HUES48 (cell line): Measurements from ENCODE around the gene SERPINH1.

Source experiments
- H3K27ac ChIP-seq: one replicate; pipeline ENCODE4 v1.7.0; 2013; ENCODE audit warnings: low read depth, low read length, inconsistent platforms
- H3K27me3 ChIP-seq: 2 replicates; pipeline ENCODE4 v1.6.1; 2013; ENCODE audit warnings: mild to moderate bottlenecking, low read length; ENCODE audit not compliant: control insufficient read depth, insufficient read depth
- H3K36me3 ChIP-seq: 2 replicates; pipeline ENCODE4 v1.6.1; 2013; ENCODE audit warnings: low read length; ENCODE audit not compliant: control insufficient read depth, insufficient read depth
- H3K4me1 ChIP-seq: 2 replicates; pipeline ENCODE4 v1.6.1; 2013; ENCODE audit warnings: mild to moderate bottlenecking, low read length; ENCODE audit not compliant: control insufficient read depth, insufficient read depth
- H3K4me3 ChIP-seq: 2 replicates; pipeline ENCODE4 v1.5.1; 2013; ENCODE audit warnings: mild to moderate bottlenecking, low read depth, low read length
- H3K9ac ChIP-seq: 2 replicates; pipeline ENCODE4 v1.6.1; 2013; ENCODE audit warnings: mild to moderate bottlenecking, low read depth, low read length, moderate library complexity
- H3K9me3 ChIP-seq: 2 replicates; pipeline ENCODE4 v1.6.1; 2013; ENCODE audit warnings: low read length; ENCODE audit not compliant: control insufficient read depth, insufficient read depth

The SERPINH1 gene

DNA sequence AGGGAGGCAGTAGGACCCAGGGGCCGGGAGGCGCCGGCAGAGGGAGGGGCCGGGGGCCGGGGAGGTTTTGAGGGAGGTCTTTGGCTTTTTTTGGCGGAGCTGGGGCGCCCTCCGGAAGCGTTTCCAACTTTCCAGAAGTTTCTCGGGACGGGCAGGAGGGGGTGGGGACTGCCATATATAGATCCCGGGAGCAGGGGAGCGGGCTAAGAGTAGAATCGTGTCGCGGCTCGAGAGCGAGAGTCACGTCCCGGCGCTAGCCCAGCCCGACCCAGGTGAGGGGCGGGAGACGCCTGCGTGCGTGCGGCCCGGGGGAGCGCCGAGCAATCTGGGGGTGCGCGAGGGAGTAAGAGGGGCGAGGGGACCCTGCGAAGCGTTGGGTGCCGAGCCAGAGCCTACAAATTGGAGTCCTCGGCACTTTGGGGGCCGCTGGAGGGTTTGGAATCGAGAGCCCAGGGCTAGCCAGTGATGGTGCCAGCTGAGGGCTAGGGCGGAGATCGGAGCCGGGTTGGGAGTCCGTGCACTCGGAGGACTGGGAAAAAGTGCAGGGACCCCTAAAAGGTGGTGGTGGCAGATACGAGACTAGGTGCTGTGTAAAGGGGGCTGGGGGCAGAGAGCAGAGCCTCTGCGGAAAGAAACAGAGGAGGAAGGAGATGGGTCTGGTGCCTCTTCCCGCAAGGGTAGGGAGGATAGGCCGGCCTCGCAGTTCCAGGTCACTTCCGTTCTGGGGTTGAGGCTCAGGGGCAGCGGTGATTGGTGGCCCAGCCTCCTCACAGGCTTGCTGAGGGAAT, at the start of gene SERPINH1:
Gene SERPINH1, plus strand, starts transcription at position 206 of the 788 bp plus-strand sequence. CDS start 4,097 bp downstream, outside the sequence.
- Histone ChIP-seq H3K4me3 (peak within 1 kb of the TSS; percentile 80), H3K9ac (peak within 1 kb of the TSS; percentile 84), H3K27ac (peak within 1 kb of the TSS; percentile 98), H3K36me3 (peaks cover 31% of the 10 kb centered on the region), H3K9me3 (no peaks in the 10 kb centered on the region), H3K27me3 (no peaks in the 10 kb centered on the region), H3K4me1 (peaks cover 50% of the 10 kb centered on the region)

DNA sequence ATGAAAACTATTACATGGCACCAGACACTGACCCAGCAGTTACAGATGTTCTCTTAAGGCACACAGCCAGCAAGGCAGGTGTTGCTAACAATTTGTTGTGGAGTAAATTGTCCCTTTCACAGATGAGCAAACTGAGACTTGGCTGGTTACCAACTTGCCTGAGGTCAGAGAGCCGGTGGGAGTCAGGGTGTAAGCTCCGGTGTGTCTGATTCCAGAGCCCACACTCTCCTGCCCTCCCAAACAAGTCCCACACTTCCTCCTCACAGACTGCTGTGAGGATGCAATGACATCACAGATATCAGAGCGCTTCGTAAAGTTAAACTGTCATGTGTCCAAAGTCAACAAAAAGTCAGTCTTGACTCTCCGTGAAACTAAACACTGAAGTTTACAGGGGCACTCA, 48.8 kb upstream of the SERPINH1 start:
- Histone ChIP-seq H3K36me3 (no peaks in the 10 kb centered on the region), H3K27ac (no peak overlapping the region), H3K9ac (no peak overlapping the region), H3K4me1 (no peaks in the 10 kb centered on the region), H3K4me3 (no peak overlapping the region), H3K9me3 (no peaks in the 10 kb centered on the region), H3K27me3 (no peaks in the 10 kb centered on the region)

DNA sequence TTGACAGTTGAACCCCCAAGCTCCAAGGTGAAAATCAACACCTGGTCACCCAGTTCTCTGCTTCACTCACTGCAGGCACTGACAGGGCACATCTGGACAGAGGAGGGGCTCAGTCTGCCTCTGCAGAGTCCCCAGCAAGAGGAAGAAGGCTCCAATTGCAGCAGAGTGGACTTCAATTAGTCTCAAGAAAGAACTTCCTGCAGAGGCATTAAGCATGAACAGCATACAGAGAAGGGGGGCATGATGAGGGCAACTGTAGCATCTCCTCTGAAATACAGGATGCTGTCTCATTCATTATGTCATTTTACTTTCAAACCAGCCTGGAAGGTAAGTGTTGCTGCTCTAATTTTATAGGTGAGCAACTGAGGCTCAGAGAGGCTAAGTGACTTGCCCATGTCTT, 47.5 kb upstream of the SERPINH1 start:
- H3K9me3 ChIP-seq: no peaks in the 10 kb centered on the region
- H3K27ac ChIP-seq: no peak overlapping the region
- H3K27me3 ChIP-seq: no peaks in the 10 kb centered on the region
- no peak overlapping the region for H3K4me3 ChIP-seq
- no peaks in the 10 kb centered on the region for H3K4me1 ChIP-seq
- no peaks in the 10 kb centered on the region for H3K36me3 ChIP-seq
- no peak overlapping the region for H3K9ac ChIP-seq

DNA sequence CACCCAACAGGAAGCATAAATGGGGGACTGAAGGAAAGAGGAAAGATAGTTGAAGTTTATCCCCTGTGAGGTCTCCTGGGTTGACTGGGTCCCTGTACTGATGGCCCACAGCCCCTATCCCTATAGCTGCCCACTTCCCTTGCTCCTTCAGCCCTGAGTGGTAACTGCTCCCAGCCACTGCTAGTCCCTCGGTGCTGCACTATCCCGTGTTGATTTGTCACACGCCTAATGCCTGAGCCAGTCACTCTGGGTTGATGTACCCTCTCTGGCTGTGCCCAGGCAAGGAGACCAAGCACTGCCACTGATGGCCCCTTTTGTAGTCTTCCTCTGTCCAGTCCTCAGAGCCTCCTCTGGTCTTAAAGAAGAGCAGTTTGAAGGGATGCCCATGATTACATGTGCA, 45.9 kb upstream of the SERPINH1 start:
- no peak overlapping the region for H3K4me3 ChIP-seq
- H3K9ac ChIP-seq: no peak overlapping the region
- H3K36me3 ChIP-seq: no peaks in the 10 kb centered on the region
- H3K27ac ChIP-seq: no peak overlapping the region
- H3K4me1 ChIP-seq: no peaks in the 10 kb centered on the region
- H3K27me3 ChIP-seq: no peaks in the 10 kb centered on the region
- H3K9me3 ChIP-seq: no peaks in the 10 kb centered on the region

DNA sequence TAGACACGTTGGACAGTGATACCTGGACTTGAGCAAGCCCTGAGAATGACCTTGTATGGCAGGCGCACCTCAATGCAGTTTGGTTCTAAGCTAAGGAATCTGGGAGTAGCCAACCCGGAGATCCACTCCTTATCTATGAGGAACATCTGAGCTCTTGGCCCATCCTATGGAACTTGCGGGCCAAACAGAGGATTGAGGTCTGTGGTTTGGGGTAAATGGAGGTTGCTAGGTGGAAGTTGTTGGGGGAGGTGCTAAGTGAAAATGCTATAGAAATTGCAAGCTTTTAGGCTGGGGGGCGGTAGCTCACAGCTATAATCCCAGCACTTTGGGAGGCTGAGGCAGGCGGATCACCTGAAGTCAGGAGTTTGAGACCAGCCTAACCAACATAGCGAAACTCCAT, 45.2 kb upstream of the SERPINH1 start:
- H3K27ac ChIP-seq: no peak overlapping the region
- no peaks in the 10 kb centered on the region for H3K36me3 ChIP-seq
- H3K9me3 ChIP-seq: no peaks in the 10 kb centered on the region
- no peaks in the 10 kb centered on the region for H3K4me1 ChIP-seq
- no peak overlapping the region for H3K4me3 ChIP-seq
- no peaks in the 10 kb centered on the region for H3K27me3 ChIP-seq
- H3K9ac ChIP-seq: no peak overlapping the region

DNA sequence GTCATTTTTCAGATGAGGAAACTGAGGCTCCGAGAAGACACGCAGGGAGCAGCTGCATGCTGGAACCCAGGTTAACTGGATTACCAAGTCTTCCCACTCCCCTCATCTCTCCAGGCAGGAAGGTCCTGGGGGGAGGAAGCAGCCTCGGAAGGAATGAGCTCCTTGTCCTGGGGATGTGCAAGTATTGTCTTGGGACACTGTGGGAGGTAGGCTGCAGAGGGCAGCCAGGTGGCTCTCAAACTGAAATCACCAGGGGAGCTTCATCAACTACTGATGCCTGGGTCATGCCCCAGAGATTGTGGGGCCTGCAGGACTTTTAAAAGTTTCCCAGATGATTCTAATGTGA, 43.9 kb upstream of the SERPINH1 start:
- H3K4me1 ChIP-seq: no peaks in the 10 kb centered on the region
- no peaks in the 10 kb centered on the region for H3K9me3 ChIP-seq
- no peak overlapping the region for H3K4me3 ChIP-seq
- H3K36me3 ChIP-seq: no peaks in the 10 kb centered on the region
- no peak overlapping the region for H3K27ac ChIP-seq
- no peak overlapping the region for H3K9ac ChIP-seq
- H3K27me3 ChIP-seq: peaks cover 4% of the 10 kb centered on the region

DNA sequence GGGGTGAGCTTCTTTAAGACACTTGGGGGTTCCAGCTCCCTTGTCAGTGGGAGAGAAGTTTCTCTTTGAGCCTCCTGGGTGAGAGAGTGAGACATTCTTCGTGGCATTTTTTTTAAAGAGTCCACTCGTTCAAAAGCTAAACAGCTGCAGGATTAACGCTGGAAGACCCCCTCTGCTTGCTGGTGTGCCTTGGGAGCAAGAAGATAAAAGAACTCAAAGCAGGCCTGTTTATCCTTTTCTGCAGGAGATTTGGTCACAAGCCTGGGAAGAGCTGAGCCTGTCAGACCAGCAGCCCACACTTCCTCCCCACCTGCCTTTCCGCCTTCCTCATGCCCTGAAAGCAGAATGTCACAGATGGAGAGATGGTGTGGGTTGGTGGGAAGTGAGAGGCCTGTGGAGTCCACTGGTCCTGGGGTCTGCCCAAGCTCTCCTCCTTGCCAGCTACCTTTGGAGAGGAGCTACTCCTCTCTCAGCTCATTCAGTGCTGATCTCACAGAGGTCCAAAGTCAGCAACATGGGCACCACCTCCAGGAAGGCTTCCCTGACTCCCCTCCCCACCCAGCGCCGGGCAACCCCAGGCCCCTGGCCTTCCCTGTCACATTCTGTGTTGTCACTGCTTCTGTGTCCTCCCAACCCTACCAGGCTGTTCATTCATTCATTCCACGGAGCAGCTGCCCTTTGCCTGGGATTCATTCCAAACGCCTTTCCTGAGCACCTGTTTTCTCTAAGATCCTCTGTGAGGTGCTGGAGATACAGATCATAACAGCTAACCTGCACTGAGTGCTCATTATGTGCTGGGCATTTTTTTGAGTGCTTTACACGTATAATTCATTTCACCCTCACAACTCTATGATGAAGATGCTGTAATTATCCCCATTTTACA, 43.0 kb upstream of the SERPINH1 start:
- Histone ChIP-seq H3K4me1 (no peaks in the 10 kb centered on the region), H3K9ac (no peak overlapping the region), H3K27ac (peak overlapping the region; percentile 22), H3K9me3 (no peaks in the 10 kb centered on the region), H3K27me3 (peaks cover 12% of the 10 kb centered on the region), H3K4me3 (no peak overlapping the region), H3K36me3 (no peaks in the 10 kb centered on the region)

DNA sequence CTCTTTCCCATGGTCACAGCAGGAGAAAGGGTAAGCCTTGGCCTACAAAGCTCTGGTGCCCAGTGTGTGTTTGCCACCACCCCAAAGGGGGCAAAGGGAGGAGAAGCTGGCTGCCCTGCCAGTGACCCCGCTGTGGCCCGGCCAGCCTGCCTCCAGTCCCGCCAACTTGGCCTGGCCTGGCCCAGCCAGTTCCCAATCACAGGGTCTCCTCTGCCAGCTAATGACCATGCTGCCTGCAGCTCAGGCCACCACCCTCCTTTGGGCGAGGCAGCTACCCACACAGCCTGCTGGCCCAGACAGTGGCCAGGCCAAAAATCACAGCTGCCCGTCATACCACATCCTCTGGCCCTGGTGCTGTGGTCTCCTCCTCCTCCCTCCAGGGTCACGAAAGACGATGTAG, 41.4 kb upstream of the SERPINH1 start:
- no peak overlapping the region for H3K27ac ChIP-seq
- no peaks in the 10 kb centered on the region for H3K36me3 ChIP-seq
- H3K4me3 ChIP-seq: no peak overlapping the region
- peaks cover 27% of the 10 kb centered on the region for H3K27me3 ChIP-seq
- no peak overlapping the region for H3K9ac ChIP-seq
- H3K9me3 ChIP-seq: no peaks in the 10 kb centered on the region
- no peaks in the 10 kb centered on the region for H3K4me1 ChIP-seq

DNA sequence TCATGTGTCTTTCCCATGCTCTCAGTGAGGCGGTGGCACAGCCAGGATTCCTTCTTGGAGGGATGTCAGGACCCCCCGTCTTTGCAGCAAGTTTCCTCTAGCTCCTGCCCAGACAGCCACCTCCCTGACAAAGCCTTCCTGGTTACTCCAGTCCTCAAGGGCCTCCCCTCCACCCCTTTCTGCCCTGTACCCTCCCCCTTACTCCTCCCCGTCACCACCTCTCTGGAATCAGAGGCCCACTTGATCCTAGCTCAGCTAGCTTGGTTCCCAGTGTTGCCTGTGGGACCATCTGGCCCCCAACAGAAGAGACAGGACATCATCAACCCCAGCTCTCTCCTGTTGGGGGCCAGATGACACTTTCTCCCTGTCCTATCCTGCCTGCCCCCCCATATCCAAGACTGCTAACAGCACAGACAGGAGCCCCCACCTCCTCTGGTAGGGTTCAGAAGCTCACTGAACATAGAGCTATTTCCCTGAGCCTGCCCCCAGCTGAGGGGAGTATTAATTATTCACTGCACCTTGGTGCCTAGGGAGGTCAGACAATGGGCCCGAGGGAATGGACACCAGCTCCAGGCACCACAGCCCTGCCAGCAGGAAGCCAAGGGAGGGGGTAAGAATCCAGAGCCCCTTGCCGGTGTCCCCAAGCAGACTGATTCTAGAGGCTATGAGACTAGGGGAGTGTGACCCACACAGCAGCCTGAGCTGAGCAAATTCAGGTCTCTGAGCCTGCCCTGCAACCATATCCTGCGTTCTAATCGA, 39.6 kb upstream of the SERPINH1 start:
- Histone ChIP-seq H3K9me3 (no peaks in the 10 kb centered on the region), H3K36me3 (no peaks in the 10 kb centered on the region), H3K27ac (no peak overlapping the region), H3K4me3 (no peak overlapping the region), H3K9ac (no peak overlapping the region), H3K4me1 (no peaks in the 10 kb centered on the region), H3K27me3 (peaks cover 27% of the 10 kb centered on the region)

DNA sequence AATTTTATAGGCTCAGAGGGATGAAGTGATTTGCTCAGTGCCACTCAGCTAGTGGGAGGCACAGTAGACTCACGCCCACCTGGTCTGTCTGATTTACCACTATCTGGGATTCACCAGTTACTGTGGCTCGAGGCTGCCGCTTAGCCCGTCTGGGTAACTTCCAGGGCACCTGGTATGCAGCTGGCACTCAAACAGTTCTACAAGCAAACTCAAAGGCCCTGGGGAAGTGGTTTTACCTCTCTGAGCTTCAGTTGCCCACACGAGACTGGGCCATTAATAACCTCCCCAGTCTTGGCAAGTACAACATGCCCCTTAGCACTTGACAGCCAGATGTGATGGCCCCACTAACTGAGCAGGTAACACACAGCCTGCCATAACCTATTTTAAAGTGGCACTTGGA, 38.9 kb upstream of the SERPINH1 start:
- Histone ChIP-seq H3K4me3 (no peak overlapping the region), H3K4me1 (no peaks in the 10 kb centered on the region)

More for the DNA sequence above, 38.9 kb upstream of the SERPINH1 start:
- Histone ChIP-seq H3K27me3 (peaks cover 27% of the 10 kb centered on the region), H3K36me3 (no peaks in the 10 kb centered on the region), H3K27ac (no peak overlapping the region), H3K9me3 (no peaks in the 10 kb centered on the region), H3K9ac (no peak overlapping the region)
